Neuronal stem cell (in vitro differentiated cells): Measurements from ENCODE around the gene DLST.

ENCODE experiments used
- DNase-seq: peaks from one replicate; pipeline ENCODE4 v3.0.0-alpha.2; 2013; ENCODE audit warnings: low spot score
- H2AFZ ChIP-seq: one replicate; pipeline ENCODE4 v1.6.1; 2013; ENCODE audit warnings: mild to moderate bottlenecking, low read length, inconsistent platforms
- H2AK5ac ChIP-seq: 2 replicates; pipeline ENCODE4 v1.6.1; 2013; ENCODE audit warnings: low read depth, mild to moderate bottlenecking, inconsistent platforms, low read length, moderate library complexity, mixed read lengths
- H2BK120ac ChIP-seq: 2 replicates; pipeline ENCODE4 v1.6.1; 2013; ENCODE audit warnings: low read depth, mild to moderate bottlenecking, inconsistent platforms, low read length, moderate library complexity, mixed read lengths
- H2BK12ac ChIP-seq: one replicate; pipeline ENCODE4 v1.6.1; 2013; ENCODE audit warnings: low read length, inconsistent platforms
- H2BK15ac ChIP-seq: 2 replicates; pipeline ENCODE4 v1.6.1; 2013; ENCODE audit warnings: mild to moderate bottlenecking, low read length, inconsistent platforms, mixed read lengths
- H2BK5ac ChIP-seq: one replicate; pipeline ENCODE4 v1.6.1; 2013; ENCODE audit warnings: inconsistent platforms, mild to moderate bottlenecking, low read length, moderate library complexity
- H3K14ac ChIP-seq: one replicate; pipeline ENCODE4 v1.6.1; 2013; ENCODE audit warnings: low read length, inconsistent platforms
- H3K18ac ChIP-seq: 2 replicates; pipeline ENCODE4 v1.6.1; 2013; ENCODE audit warnings: low read length, inconsistent platforms
- H3K23ac ChIP-seq: 2 replicates; pipeline ENCODE4 v1.6.1; 2013; ENCODE audit warnings: low read depth, mild to moderate bottlenecking, mixed read lengths, low read length, inconsistent platforms; ENCODE audit not compliant: poor library complexity
- H3K27ac ChIP-seq: replicated peaks from 3 replicates; pipeline ENCODE4 v1.5.1; 2013; ENCODE audit warnings: low read length, inconsistent platforms
- H3K27me3 ChIP-seq, 3 experiments: 2 replicates each; pipeline ENCODE4 v1.6.1; 2013; ENCODE audit warnings: low read length in 3 of 3, mild to moderate bottlenecking in 2 of 3, inconsistent platforms in 1 of 3, low read depth in 1 of 3, mixed read lengths in 1 of 3, moderate library complexity in 1 of 3; ENCODE audit not compliant: control insufficient read depth in 3 of 3, insufficient read depth in 3 of 3
- H3K36me3 ChIP-seq, 2 donors: replicated peaks in 1 of 2; 2 replicates each; pipeline ENCODE4 v1.6.1; 2013; ENCODE audit warnings: low read length in 2 of 2; ENCODE audit not compliant: control insufficient read depth in 2 of 2, insufficient read depth in 2 of 2
- H3K4ac ChIP-seq: 2 replicates; pipeline ENCODE4 v1.6.1; 2013; ENCODE audit warnings: inconsistent platforms, mild to moderate bottlenecking, low read length, moderate library complexity
- H3K4me1 ChIP-seq, 2 donors: 1 replicate in 1 of 2; 2 replicates in 1 of 2; pipeline ENCODE4 v1.6.1; 2013; ENCODE audit warnings: low read length in 2 of 2, low read depth in 1 of 2; ENCODE audit not compliant: control insufficient read depth in 2 of 2, insufficient read depth in 1 of 2
- H3K4me2 ChIP-seq: one replicate; pipeline ENCODE4 v1.6.1; 2013; ENCODE audit warnings: mild to moderate bottlenecking, low read length, inconsistent platforms; ENCODE audit not compliant: insufficient read depth, poor library complexity, severe bottlenecking
- H3K4me3 ChIP-seq, 2 donors: 2 replicates each; pipeline ENCODE4 v1.5.1; 2013; ENCODE audit warnings: low read length in 2 of 2, mild to moderate bottlenecking in 2 of 2, inconsistent platforms in 1 of 2, moderate library complexity in 1 of 2
- H3K79me1 ChIP-seq: one replicate; pipeline ENCODE4 v1.6.1; 2013; ENCODE audit warnings: low read depth, mild to moderate bottlenecking, inconsistent platforms, low read length, moderate library complexity
- H3K9ac ChIP-seq: one replicate; pipeline ENCODE4 v1.6.1; 2013; ENCODE audit warnings: mild to moderate bottlenecking, low read depth, low read length, inconsistent platforms; ENCODE audit not compliant: poor library complexity
- H3K9me3 ChIP-seq, 2 donors: replicated peaks in 1 of 2; 2 replicates each; pipeline versions ENCODE3 to v1.6.1; 2013; ENCODE audit warnings: low read length in 2 of 2, mild to moderate bottlenecking in 2 of 2, inconsistent platforms in 1 of 2, low read depth in 1 of 2, mixed read lengths in 1 of 2, moderate library complexity in 1 of 2; ENCODE audit not compliant: control insufficient read depth in 2 of 2, insufficient read depth in 1 of 2
- H4K8ac ChIP-seq: one replicate; pipeline ENCODE4 v1.6.1; 2013; ENCODE audit warnings: low read depth, mild to moderate bottlenecking, inconsistent platforms, low read length, moderate library complexity
- H4K91ac ChIP-seq: one replicate; pipeline ENCODE4 v1.6.1; 2013; ENCODE audit warnings: low read length, low read depth, mild to moderate bottlenecking, inconsistent platforms; ENCODE audit not compliant: poor library complexity
- WGBS, 2 donors: extraction: QIAGEN DNeasy Blood & Tissue Kit; methylation state at CpG; one replicate each; pipeline ENCODE4 v1.1.7; 2013; ENCODE audit warnings: missing lambda C conversion rate in 2 of 2, mixed read lengths in 1 of 2; ENCODE audit not compliant: insufficient read length in 2 of 2, insufficient replicate concordance in 1 of 2; ENCODE audit errors: extremely low coverage in 2 of 2; 5-methylcytosine and 5-hydroxymethylcytosine counted together

Gene DLST

GRCh38 chr14:74942608-74943007 is 60.9 kb downstream of the DLST start:
- Histone ChIP-seq H3K27ac (no peak overlapping the region), H3K4ac (no peak overlapping the region), H3K9me3 (no peaks in the 10 kb centered on the region)

GRCh38 chr14:74945261-74945851 is 63.6 kb downstream of the DLST start:
- Histone ChIP-seq H4K8ac (no peak overlapping the region), H3K9me3 (no peaks in the 10 kb centered on the region), H3K27me3 (no peaks in the 10 kb centered on the region), H2AFZ (peak overlapping the region; percentile 5), H2AK5ac (no peak overlapping the region), H2BK120ac (no peak overlapping the region), H3K9ac (no peak overlapping the region), H3K79me1 (no peaks in the 10 kb centered on the region), H2BK5ac (no peak overlapping the region), H3K4me2 (no peak overlapping the region), H3K18ac (no peak overlapping the region), H3K14ac (no peak overlapping the region), H4K91ac (no peak overlapping the region), H3K27ac (no peak overlapping the region), H3K4ac (no peak overlapping the region), H3K36me3 (no peaks in the 10 kb centered on the region), H3K4me1 (peaks cover 4 to 6% of the 10 kb centered on the region in 2 donors), H2BK12ac (no peak overlapping the region), H2BK15ac (no peak overlapping the region), H3K23ac (no peak overlapping the region), H3K4me3 (no peak overlapping the region)
- DNase-seq: peak; percentile 53
- WGBS, 2 donors: no CpG with 5 or more reads among the region's 17 CpGs

More at GRCh38 chr14:74942608-74943007, 60.9 kb downstream of the DLST start:
- no peak overlapping the region for H2BK5ac ChIP-seq
- H2BK12ac ChIP-seq: no peak overlapping the region
- no peak overlapping the region for H2AK5ac ChIP-seq
- WGBS, 2 donors: no CpG with 5 or more reads among the region's 11 CpGs
- peak overlapping the region; percentile 87 for H2AFZ ChIP-seq
- H3K36me3 ChIP-seq: no peaks in the 10 kb centered on the region
- no peak overlapping the region for H3K4me3 ChIP-seq
- H3K14ac ChIP-seq: peak overlapping the region; percentile 1
- no peak for DNase-seq
- H3K4me1 ChIP-seq: peaks cover 4 to 11% of the 10 kb centered on the region in 2 donors
- no peak overlapping the region for H3K23ac ChIP-seq
- H4K91ac ChIP-seq: no peak overlapping the region
- H3K79me1 ChIP-seq: no peaks in the 10 kb centered on the region
- no peak overlapping the region for H2BK120ac ChIP-seq
- no peak overlapping the region for H3K18ac ChIP-seq
- H3K27me3 ChIP-seq: peaks cover 0 to 13% (median 0%) of the 10 kb centered on the region in 3 experiments
- H3K4me2 ChIP-seq: no peak overlapping the region
- H4K8ac ChIP-seq: no peak overlapping the region
- H2BK15ac ChIP-seq: no peak overlapping the region
- H3K9ac ChIP-seq: no peak overlapping the region

GRCh38 chr14:74945852-74946658 is 64.3 kb downstream of the DLST start:
- H3K4ac ChIP-seq: no peak overlapping the region
- no peak overlapping the region for H3K27ac ChIP-seq
- no peaks in the 10 kb centered on the region for H3K9me3 ChIP-seq
- no peak overlapping the region for H4K91ac ChIP-seq
- H2AK5ac ChIP-seq: peak overlapping the region; percentile 49
- no CpG with 5 or more reads among the region's 17 CpGs for WGBS, 2 donors
- H3K4me2 ChIP-seq: no peak overlapping the region
- H2BK15ac ChIP-seq: peak overlapping the region; percentile 39
- no peak overlapping the region for H3K23ac ChIP-seq
- no peak overlapping the region for H4K8ac ChIP-seq
- no peaks in the 10 kb centered on the region for H3K36me3 ChIP-seq
- no peaks in the 10 kb centered on the region for H3K79me1 ChIP-seq
- peaks cover 4 to 9% of the 10 kb centered on the region in 2 donors for H3K4me1 ChIP-seq
- H3K27me3 ChIP-seq: no peaks in the 10 kb centered on the region
- H2BK5ac ChIP-seq: peak overlapping the region; percentile 89
- no peak overlapping the region for H3K14ac ChIP-seq
- no peak overlapping the region for H2BK120ac ChIP-seq
- H3K9ac ChIP-seq: no peak overlapping the region
- peak overlapping the region; percentile 89 for H2AFZ ChIP-seq
- peak overlapping the region; percentile 76 for H2BK12ac ChIP-seq
- peak; percentile 83 for DNase-seq
- H3K4me3 ChIP-seq: no peak overlapping the region
- peak overlapping the region; percentile 62 for H3K18ac ChIP-seq

DNA sequence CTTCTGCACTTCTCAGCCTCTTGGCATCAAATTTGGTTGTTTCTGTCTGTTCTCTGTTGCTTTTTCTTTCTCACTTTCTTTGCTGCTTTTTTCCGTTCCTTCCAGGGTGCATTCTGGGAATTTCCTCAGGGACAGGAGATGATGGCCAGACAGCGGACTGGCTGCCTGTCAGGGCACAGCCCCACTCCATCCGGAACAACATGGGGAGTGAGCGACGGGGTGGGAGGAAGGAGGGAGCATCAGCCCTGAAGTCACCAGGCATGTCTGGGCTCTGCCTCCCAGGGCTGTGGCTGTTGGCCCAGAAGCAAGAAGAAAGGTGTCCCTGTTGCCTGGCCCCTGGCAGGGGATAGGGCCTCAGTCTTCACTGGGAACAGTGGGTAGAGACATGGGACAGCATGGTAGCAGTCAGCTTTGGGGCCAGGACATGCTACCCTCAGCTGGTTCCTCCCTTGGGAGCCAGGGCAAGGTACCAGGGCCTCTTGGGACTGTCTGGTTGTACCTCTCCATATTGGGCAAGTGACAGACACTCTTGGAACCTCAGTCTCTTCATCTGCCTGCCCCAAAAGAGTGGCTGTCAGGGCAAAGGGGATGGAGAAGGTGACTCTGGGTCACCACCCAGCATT is 65.1 kb downstream of the DLST start:
- Histone ChIP-seq H2BK12ac (no peak overlapping the region), H3K14ac (no peak overlapping the region), H3K18ac (no peak overlapping the region), H2AFZ (peak overlapping the region; percentile 89), H3K23ac (no peak overlapping the region), H4K91ac (no peak overlapping the region), H2BK120ac (no peak overlapping the region), H3K9me3 (no peaks in the 10 kb centered on the region), H3K79me1 (no peaks in the 10 kb centered on the region), H3K4me2 (no peak overlapping the region), H3K4me3 (no peak overlapping the region), H3K27ac (no peak overlapping the region), H3K36me3 (no peaks in the 10 kb centered on the region), H2BK15ac (no peak overlapping the region), H2BK5ac (no peak overlapping the region), H4K8ac (no peak overlapping the region), H3K9ac (no peak overlapping the region), H2AK5ac (no peak overlapping the region), H3K4me1 (peaks cover 7 to 12% of the 10 kb centered on the region in 2 donors), H3K4ac (no peak overlapping the region), H3K27me3 (no peaks in the 10 kb centered on the region)
- no peak for DNase-seq
- WGBS, 2 donors: no CpG with 5 or more reads among the region's 5 CpGs
